ENCODE data around the gene SLC26A2.

SLC26A2 gene

GRCh38 chr5:150034662-150035061 is 74.1 kb downstream of the SLC26A2 start:
- DNase-seq (ENCODE audit: low read depth): no peak

GRCh38 chr5:150035139-150035895 is 74.8 kb downstream of the SLC26A2 start:
- H3K4me3 ChIP-seq (ENCODE audit: low read depth, low read length): no peak overlapping the region
- no peak for TF ChIP-seq CTCF (IDR thresholded peaks at IDR 0.05; ENCODE audit: control insufficient read depth, extremely low read depth, insufficient read depth)
- no peak for DNase-seq (ENCODE audit: low read depth)

More at GRCh38 chr5:150034662-150035061, 74.1 kb downstream of the SLC26A2 start:
- TF ChIP-seq CTCF (IDR thresholded peaks at IDR 0.05; ENCODE audit: control insufficient read depth, extremely low read depth, insufficient read depth): no peak
- no peak overlapping the region for H3K4me3 ChIP-seq (ENCODE audit: low read depth, low read length)

GRCh38 chr5:150036513-150036912 is 76.0 kb downstream of the SLC26A2 start:
- no peak for DNase-seq (ENCODE audit: low read depth)
- no peak for TF ChIP-seq CTCF (IDR thresholded peaks at IDR 0.05; ENCODE audit: control insufficient read depth, extremely low read depth, insufficient read depth)
- H3K4me3 ChIP-seq (ENCODE audit: low read depth, low read length): no peak overlapping the region
